ENCODE measurements around the gene FES.
A peak's percentile ranks its signal among the peaks of the same experiment; 100 is the strongest.

- TF ChIP-seq EP300 (IDR thresholded peaks at IDR 0.05) (no peak), CTCF (IDR thresholded peaks at IDR 0.05) (peak; percentile 89 to 99 (median 96))
These were observed 47.7 kb downstream of the FES start, which contains the start of gene HDDC3 for GRCh38 chr15:90931828-90932659.
